ENCODE data around the gene ISOC2.
"Not testable (repeated sequence)": the region's sequence is repeated elsewhere in the genome, so short reads cannot be mapped to it uniquely, and the experiment has no call there.

The ISOC2 gene

GRCh38 chr19:55443045-55443823 is 18.2 kb downstream of the ISOC2 start, which contains the start of gene SHISA7:
SHISA7 (minus strand) TSS chr19:55443300; CDS start chr19:55442863, 437 bp downstream.
- no peak for DNase-seq (ENCODE audit: low read depth in 3 of 3, low spot score in 1 of 3)

GRCh38 chr19:55442372-55442961 is 19.0 kb downstream of the ISOC2 start:
- no peak for DNase-seq (ENCODE audit: low read depth in 3 of 3, low spot score in 1 of 3)

- DNase-seq (ENCODE audit: low read depth in 3 of 3, low spot score in 1 of 3), result no peak
These were observed 19.6 kb downstream of the ISOC2 start for GRCh38 chr19:55441692-55442321.

- DNase-seq (ENCODE audit: low read depth in 3 of 3, low spot score in 1 of 3), result no peak
These were observed 20.1 kb downstream of the ISOC2 start for GRCh38 chr19:55441319-55441691.

- DNase-seq (ENCODE audit: low read depth in 3 of 3, low spot score in 1 of 3), result no peak
These were observed 20.9 kb downstream of the ISOC2 start for GRCh38 chr19:55440411-55441105.

GRCh38 chr19:55439052-55439451 is 22.4 kb downstream of the ISOC2 start:
- DNase-seq (ENCODE audit: low read depth in 3 of 3, low spot score in 1 of 3), result no peak

- DNase-seq (ENCODE audit: low read depth in 3 of 3, low spot score in 1 of 3), result no peak
These were observed 24.0 kb downstream of the ISOC2 start for GRCh38 chr19:55437410-55437809.

- no peak for DNase-seq (ENCODE audit: low read depth in 3 of 3, low spot score in 1 of 3)
These were observed 24.6 kb downstream of the ISOC2 start for GRCh38 chr19:55436847-55437246.

- DNase-seq (ENCODE audit: low read depth in 3 of 3, low spot score in 1 of 3), result no peak
These were observed 26.4 kb downstream of the ISOC2 start for GRCh38 chr19:55435020-55435419.

GRCh38 chr19:55434356-55434919 is 27.0 kb downstream of the ISOC2 start:
- DNase-seq (ENCODE audit: low read depth in 3 of 3, low spot score in 1 of 3), result no peak

- DNase-seq (ENCODE audit: low read depth in 3 of 3, low spot score in 1 of 3), result no peak
These were observed 28.1 kb downstream of the ISOC2 start for GRCh38 chr19:55433292-55433691.

- DNase-seq (ENCODE audit: low read depth in 3 of 3, low spot score in 1 of 3), result no peak
These were observed 29.0 kb downstream of the ISOC2 start for GRCh38 chr19:55432241-55432959.

GRCh38 chr19:55431183-55431582 is 30.3 kb downstream of the ISOC2 start:
- DNase-seq (ENCODE audit: low read depth in 3 of 3, low spot score in 1 of 3), result no peak

GRCh38 chr19:55426042-55426441 is 35.4 kb downstream of the ISOC2 start:
- DNase-seq (ENCODE audit: low read depth in 3 of 3, low spot score in 1 of 3), result no peak

- no peak for DNase-seq (ENCODE audit: low read depth in 3 of 3, low spot score in 1 of 3)
These were observed 36.9 kb downstream of the ISOC2 start for GRCh38 chr19:55424518-55424917.

- no peak for DNase-seq (ENCODE audit: low read depth in 3 of 3, low spot score in 1 of 3)
These were observed 38.0 kb downstream of the ISOC2 start for GRCh38 chr19:55423225-55424005.

GRCh38 chr19:55421281-55421680 is 40.2 kb downstream of the ISOC2 start:
- DNase-seq (ENCODE audit: low read depth in 3 of 3, low spot score in 1 of 3), result not testable (repeated sequence)

- no peak for DNase-seq (ENCODE audit: low read depth in 3 of 3, low spot score in 1 of 3)
These were observed 41.7 kb downstream of the ISOC2 start for GRCh38 chr19:55419624-55420236.

GRCh38 chr19:55419103-55419502 is 42.3 kb downstream of the ISOC2 start:
- DNase-seq (ENCODE audit: low read depth in 3 of 3, low spot score in 1 of 3), result no peak
